HG03175 (cell line): ENCODE data around the gene AKAP6.
"Not testable (repeated sequence)": the region's sequence is repeated elsewhere in the genome, so short reads cannot be mapped to it uniquely, and the experiment has no call there.

Experiments used
- ATAC-seq: cut with Tn5 transposase; IDR thresholded peaks from one replicate; pipeline ENCODE4 v1.9.1; 2021; ENCODE audit warnings: mild to moderate bottlenecking, moderate library complexity; ENCODE audit not compliant: unreplicated experiment

AKAP6 gene

GRCh38 chr14:32571995-32572866, 243.1 kb downstream of the AKAP6 start:
- no peak for ATAC-seq

DNA sequence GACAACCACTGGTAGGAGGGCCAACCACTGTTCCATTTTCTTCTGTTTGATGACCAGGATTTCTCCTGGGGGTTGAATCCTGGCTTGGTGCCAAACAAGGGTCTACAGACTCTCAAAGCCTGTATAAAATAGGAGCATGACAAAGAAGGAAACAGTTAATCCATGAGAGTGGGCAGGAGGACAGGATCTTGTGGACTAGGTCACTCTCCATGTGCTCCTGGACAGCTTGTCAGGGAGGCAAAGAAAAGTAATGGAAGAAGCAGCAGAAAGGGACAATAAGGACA, 243.7 kb downstream of the AKAP6 start:
- ATAC-seq: no peak

DNA sequence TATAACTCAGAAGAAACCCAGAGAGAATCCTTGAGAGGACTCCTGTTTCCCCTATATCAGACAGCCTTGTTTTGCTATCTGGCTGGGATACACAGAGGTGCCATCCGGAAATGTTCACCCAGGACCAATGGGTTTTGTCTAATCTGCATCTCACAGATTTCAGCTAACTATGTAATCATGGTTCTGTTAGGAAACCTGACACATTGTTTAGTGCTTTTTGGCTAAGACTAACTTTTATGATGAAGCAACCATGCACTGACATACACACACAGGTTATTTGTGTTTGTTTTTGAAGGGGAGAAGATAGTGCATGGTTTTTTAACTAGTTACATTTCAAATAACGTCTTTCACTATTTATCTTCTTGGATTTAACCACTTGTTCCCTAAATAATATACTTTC, 245.2 kb downstream of the AKAP6 start:
- no peak for ATAC-seq

- peak; percentile 71 for ATAC-seq
Measured at GRCh38 chr14:32576088-32576795, 247.1 kb downstream of the AKAP6 start.

- ATAC-seq: no peak
Measured at GRCh38 chr14:32576977-32577376, 247.9 kb downstream of the AKAP6 start.

DNA sequence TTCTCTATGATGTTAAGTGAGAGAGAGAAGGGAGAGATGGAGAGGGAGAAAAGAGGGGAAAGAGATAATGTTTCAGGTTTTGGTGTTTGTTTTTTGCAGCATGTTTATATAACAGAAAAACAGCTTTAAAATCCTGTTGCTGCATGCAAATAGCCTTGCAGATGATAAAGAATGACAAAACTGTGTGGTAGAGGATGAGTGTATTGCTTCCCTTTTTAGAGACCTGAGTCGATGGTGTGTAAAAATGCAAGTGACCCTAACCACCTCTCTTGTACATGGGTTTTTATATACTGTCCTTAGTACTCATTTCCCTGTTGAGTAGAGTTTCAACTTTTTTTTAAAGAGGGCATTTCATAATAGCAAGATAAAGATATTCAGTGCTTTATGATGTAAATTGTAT, 249.1 kb downstream of the AKAP6 start:
- peak; percentile 75 for ATAC-seq

DNA sequence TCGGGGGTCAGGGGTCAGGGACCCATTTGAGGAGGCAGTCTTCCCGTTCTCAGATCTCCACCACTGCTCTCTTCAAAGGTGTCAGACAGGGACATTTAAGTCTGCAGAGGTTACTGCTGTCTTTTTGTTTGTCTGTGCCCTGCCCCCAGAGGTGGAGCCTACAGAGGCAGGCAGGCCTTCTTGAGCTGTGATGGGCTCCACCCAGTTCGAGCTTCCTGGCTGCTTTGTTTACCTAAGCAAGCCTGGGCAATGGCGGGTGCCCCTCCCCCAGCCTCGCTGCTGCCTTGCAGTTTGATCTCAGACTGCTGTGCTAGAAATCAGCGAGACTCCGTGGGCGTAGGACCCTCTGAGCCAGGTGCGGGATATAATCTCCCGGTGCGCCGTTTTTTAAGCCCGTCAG, 254.3 kb downstream of the AKAP6 start:
- not testable (repeated sequence) for ATAC-seq

- no peak for ATAC-seq
Measured at GRCh38 chr14:32584079-32584478, 255.0 kb downstream of the AKAP6 start.

DNA sequence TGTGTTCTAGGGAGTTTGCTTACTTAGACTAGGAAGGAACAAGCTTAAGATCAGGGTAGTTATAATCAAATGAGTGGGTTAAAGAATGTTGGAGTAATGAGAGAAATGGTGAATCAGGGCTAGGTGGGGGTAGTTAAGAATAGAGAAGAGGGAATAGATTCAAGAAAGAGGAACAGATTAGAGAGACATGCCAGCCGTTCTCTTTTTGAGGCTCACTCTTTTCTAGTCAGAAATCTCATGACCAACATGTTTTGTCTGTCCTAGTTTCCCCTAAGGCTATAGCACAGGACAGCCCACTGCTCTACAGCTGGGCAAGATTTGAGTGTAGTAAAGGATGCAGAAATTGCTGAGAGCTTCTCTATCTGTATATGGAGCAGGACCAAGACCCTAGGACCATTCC, 258.4 kb downstream of the AKAP6 start:
- ATAC-seq: no peak

DNA sequence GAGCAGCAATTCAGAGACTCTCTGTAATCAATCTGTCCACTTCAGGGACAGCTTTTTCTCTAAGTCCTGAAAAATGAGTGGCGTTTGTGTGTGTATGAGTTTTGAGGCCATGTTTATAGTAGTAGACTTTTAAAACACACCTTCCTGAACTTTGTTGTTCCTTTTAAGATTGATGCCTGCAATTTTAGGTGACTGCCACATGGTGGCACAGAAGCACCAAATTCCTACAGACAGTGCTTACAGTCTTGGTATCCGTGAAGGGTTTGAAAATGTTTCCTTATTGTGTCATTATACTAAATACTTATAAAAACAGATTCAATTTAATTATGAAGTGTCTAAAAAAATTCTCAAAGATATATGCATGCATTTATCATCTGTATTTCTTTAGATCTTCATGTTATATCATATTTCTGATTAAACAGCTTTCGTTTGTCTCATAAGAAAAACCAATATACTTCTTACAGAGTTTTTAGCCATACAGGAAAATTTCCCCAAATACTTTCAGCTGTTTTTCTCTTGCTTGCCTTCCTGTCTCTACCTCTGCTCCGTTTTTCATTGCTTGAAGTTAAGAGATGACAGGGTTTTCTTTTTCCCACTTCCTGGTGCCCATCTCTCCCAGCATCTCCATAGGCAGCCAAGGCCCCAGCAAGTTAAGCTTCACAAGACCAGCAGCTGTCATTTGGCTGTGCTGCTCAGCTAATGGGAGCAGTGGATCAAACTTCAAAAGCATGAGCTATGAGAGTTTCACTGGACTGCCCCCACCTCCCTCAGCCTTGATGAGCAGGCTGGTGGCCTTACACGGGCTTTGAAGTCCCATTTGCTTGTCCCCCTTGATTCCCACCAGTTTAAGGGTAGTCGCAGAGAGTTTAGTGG, 259.6 kb downstream of the AKAP6 start:
- no peak for ATAC-seq

DNA sequence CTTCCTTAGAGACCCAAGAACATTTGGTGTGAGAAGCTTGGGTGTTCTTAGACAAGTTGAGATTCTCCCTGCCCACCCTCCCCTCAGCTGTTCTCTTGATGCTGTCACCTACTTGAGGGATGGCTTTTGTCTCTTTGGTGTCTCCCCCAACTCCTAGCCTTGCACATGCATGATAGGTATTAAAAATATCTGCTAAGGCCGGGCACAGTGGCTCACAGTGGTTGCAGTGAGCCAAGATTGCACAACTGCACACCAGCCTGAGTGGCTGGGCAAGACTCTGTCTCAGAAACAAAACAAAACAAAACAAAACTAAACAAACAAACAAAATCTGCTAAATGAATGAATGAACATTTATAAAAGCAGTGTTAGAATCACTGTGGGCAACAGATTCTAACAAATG, 261.1 kb downstream of the AKAP6 start:
- no peak for ATAC-seq

GRCh38 chr14:32593290-32593942, 264.3 kb downstream of the AKAP6 start:
- no peak for ATAC-seq

DNA sequence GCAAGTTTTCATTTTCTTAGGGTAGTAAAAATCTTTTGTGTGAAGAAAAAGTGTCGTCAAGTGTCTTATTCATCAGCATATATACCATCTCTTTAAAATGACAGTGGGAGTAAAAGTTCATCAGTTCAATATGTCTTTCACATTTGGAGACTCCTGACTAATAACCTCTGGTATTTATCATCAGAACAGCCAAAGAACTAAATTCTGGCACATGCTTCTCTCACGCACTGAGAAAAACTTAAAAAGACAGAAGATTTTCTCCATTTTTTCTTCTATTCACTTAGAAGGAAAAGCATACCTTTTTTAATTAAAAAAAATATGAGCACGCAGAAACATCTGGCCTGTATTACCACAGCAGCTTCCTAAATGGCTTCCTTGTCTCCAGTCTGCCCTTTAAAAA, 265.7 kb downstream of the AKAP6 start:
- ATAC-seq: no peak

DNA sequence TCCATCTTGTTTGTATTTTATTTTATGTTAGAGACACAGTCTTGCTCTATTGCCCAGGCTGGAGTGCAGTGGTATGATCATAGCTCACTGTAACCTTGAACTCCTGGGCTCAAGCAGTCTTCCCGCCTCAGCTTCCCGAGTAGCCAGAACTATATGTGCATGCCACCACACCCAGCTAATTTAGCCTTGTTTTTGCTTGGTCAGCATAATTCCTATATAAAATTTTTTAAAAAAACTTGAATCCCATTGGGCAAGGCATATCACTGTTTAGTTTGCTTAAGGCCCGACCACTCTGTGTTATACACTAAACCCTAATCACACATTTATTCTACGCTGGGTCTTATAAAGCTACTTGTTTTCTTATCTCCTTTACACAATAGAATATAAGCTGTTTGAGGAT, 266.4 kb downstream of the AKAP6 start:
- ATAC-seq: no peak

DNA sequence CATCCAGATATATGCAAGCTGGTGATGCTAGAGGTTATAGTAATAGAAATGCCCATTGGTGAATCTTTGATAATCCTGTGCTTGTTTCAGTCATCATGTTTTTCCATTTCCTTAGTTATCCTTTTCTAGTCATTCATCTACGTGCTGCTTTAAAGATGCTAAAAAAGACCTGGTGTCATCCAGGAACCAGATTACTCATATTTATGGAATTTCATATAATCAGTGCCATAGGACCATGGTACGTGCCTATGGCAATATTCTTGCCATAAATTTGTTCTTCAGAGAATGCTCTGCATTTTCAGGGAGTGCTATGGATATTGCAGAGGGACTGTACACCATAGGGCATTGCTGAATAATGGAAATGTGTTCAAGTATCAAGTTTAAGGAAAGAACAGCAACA, 267.3 kb downstream of the AKAP6 start:
- ATAC-seq: no peak

DNA sequence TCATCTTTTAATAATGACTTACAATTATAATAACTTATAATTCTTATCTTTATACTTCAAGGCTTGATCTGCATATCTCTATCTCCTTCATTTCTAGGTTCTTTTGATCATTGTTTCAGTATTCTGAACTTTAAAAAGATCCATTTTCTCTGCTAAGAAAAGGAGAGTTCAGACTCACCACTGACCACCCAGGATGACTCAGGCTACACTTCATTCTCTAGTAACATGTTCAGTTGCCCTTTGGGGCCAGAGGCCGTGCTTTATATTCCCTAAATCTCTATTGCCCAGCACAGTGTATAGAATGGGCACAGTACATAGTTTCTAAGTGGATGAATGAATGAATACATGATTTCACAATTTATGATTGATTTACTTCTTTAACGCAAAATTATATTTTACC, 268.7 kb downstream of the AKAP6 start:
- no peak for ATAC-seq

- no peak for ATAC-seq
Measured at GRCh38 chr14:32601069-32601468, 272.0 kb downstream of the AKAP6 start.

DNA sequence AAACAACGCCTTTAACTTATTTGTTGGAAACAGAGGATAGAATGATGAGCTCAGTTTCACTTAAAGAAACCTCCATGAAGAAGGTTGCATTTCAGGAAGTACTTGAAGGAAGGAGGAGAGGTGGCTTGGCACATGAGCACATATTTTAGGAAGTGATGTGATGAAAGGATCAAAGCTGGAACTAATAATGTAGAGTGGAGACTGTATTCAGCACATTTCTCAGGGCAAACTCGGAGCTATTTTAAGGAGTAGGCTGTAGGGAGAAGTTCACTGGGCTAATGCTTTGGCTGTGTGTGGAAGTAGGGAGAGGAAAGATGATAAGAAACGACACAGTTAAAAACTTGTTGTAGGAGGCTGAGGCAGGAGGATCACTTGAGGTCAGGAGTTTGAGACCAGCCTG, 272.8 kb downstream of the AKAP6 start:
- ATAC-seq: no peak

GRCh38 chr14:32602699-32603098, 273.6 kb downstream of the AKAP6 start:
- ATAC-seq: no peak

DNA sequence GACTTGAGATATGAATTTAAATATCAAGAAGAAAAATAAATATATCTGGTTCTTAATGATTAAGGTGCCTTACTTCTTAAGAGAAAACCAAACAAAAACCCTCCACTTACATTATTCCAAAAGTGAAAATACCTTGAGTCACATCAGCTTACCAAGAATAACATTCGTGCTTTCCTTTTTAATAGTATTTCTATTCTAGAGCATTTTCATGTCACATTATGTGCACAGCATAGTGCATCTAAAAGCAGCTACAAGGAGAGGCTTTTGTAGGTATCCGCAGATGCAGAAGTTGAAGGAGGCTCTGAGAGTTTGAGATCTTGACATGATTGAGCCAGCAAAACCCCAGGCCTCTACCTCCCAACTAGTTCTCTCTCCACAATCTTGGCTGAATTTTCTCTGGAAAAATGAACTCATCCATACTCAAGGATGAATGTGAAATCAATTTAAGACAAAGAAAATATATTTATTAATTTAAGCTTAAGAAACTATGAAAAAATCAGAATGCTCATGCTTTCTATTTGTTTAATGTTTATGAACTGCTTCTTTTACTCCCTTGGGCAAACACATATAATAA, 275.0 kb downstream of the AKAP6 start:
- ATAC-seq: no peak

- no peak for ATAC-seq
Measured at GRCh38 chr14:32606301-32606700, 277.2 kb downstream of the AKAP6 start.
